Liver (tissue), 9 donors: Measurements from ENCODE around the gene ABL1. TPM values are rescaled to one million over a fixed set of nuclear protein-coding genes. Genes with fewer than 3 reads are reported as not detected.

Experiments used
- DNase-seq: peaks from one replicate; pipeline ENCODE4 v3.0.0-alpha.2; 2017; ENCODE audit warnings: low spot score
- H3K27ac ChIP-seq, 2 donors: one replicate each; pipeline ENCODE4 v1.7.0; 2013; ENCODE audit warnings: inconsistent platforms in 2 of 2, low read length in 2 of 2, control low read depth in 1 of 2, low read depth in 1 of 2, mild to moderate bottlenecking in 1 of 2
- H3K27me3 ChIP-seq, 4 donors: one replicate each; pipeline versions ENCODE4 v1.6.1 to v1.7.0; 2013; ENCODE audit warnings: low read length in 3 of 4, inconsistent platforms in 1 of 4, mild to moderate bottlenecking in 1 of 4, moderate library complexity in 1 of 4; ENCODE audit not compliant: control insufficient read depth in 4 of 4, insufficient read depth in 4 of 4
- H3K36me3 ChIP-seq, 4 donors: one replicate each; pipeline versions ENCODE4 v1.6.1 to v1.7.0; 2013; ENCODE audit warnings: low read length in 3 of 4, mild to moderate bottlenecking in 3 of 4, low read depth in 1 of 4, moderate library complexity in 1 of 4; ENCODE audit not compliant: control insufficient read depth in 4 of 4, insufficient read depth in 3 of 4
- H3K4me1 ChIP-seq, 4 donors: one replicate each; pipeline versions ENCODE4 v1.6.1 to v1.7.0; 2013; ENCODE audit warnings: low read length in 3 of 4, mild to moderate bottlenecking in 3 of 4, moderate library complexity in 1 of 4; ENCODE audit not compliant: control insufficient read depth in 4 of 4, insufficient read depth in 4 of 4
- H3K4me3 ChIP-seq, 3 donors: one replicate each; pipeline versions ENCODE4 v1.6.1 to v1.7.0; 2013; ENCODE audit warnings: low read length in 3 of 3, control low read depth in 1 of 3, low read depth in 1 of 3, mild to moderate bottlenecking in 1 of 3
- H3K9ac ChIP-seq, 2 donors: one replicate each; pipeline ENCODE4 v1.7.0; 2013; ENCODE audit warnings: low read length in 2 of 2, mild to moderate bottlenecking in 2 of 2, moderate library complexity in 2 of 2, control low read depth in 1 of 2, low read depth in 1 of 2
- H3K9me3 ChIP-seq, 4 donors: one replicate each; pipeline versions ENCODE4 v1.6.1 to v1.7.0; 2013; ENCODE audit warnings: low read length in 3 of 4; ENCODE audit not compliant: control insufficient read depth in 4 of 4
- ATF3 ChIP-seq: IDR thresholded peaks from 2 replicates; pipeline ENCODE4 v1.6.1; 2016; ENCODE audit warnings: antibody characterized with exemption
- EGR1 ChIP-seq, 2 donors: IDR thresholded peaks; 2 replicates each; pipeline ENCODE4 v1.6.1; 2016 to 2018; ENCODE audit warnings: antibody characterized with exemption in 2 of 2, low read depth in 2 of 2
- FOXA1 ChIP-seq: IDR thresholded peaks from 2 replicates; pipeline ENCODE4 v1.6.1; 2016; ENCODE audit warnings: antibody characterized with exemption
- FOXA2 ChIP-seq: IDR thresholded peaks from 2 replicates; pipeline ENCODE4 v1.6.1; 2016; ENCODE audit warnings: antibody characterized with exemption
- GABPA ChIP-seq, 2 donors: IDR thresholded peaks in 1 of 2; conservative IDR thresholded peaks in 1 of 2; 2 replicates each; pipeline ENCODE4 v1.6.1; 2016; ENCODE audit warnings: antibody characterized with exemption in 2 of 2, mild to moderate bottlenecking in 1 of 2, moderate library complexity in 1 of 2
- HNF4G ChIP-seq: IDR thresholded peaks from 2 replicates; pipeline ENCODE4 v1.6.1; 2016; ENCODE audit warnings: antibody characterized with exemption
- JUND ChIP-seq, 2 donors: IDR thresholded peaks; 2 replicates each; pipeline ENCODE4 v1.6.1; 2016; ENCODE audit warnings: antibody characterized with exemption in 2 of 2
- MAX ChIP-seq: IDR thresholded peaks from 2 replicates; pipeline ENCODE4 v1.6.1; 2016; ENCODE audit warnings: antibody characterized with exemption
- NR2F2 ChIP-seq: IDR thresholded peaks from 2 replicates; pipeline ENCODE4 v1.6.1; 2016; ENCODE audit warnings: antibody characterized with exemption
- RAD21 ChIP-seq, 2 donors: IDR thresholded peaks; 2 replicates each; pipeline ENCODE4 v1.6.1; 2016; ENCODE audit warnings: antibody characterized with exemption in 2 of 2, mild to moderate bottlenecking in 2 of 2
- RXRA ChIP-seq, 2 donors: IDR thresholded peaks; 2 replicates each; pipeline ENCODE4 v1.6.1; 2017 to 2018; ENCODE audit warnings: antibody characterized with exemption in 2 of 2, mild to moderate bottlenecking in 1 of 2
- SP1 ChIP-seq: IDR thresholded peaks from 2 replicates; pipeline ENCODE4 v1.6.1; 2018; ENCODE audit warnings: antibody characterized with exemption, mild to moderate bottlenecking
- TAF1 ChIP-seq: conservative IDR thresholded peaks from 2 replicates; pipeline ENCODE4 v1.6.1; 2016; ENCODE audit warnings: antibody characterized with exemption, mild to moderate bottlenecking
- YY1 ChIP-seq: IDR thresholded peaks from 2 replicates; pipeline ENCODE4 v1.6.1; 2016; ENCODE audit warnings: antibody characterized with exemption, mild to moderate bottlenecking
- ZBTB33 ChIP-seq: IDR thresholded peaks from 2 replicates; pipeline ENCODE4 v1.6.1; 2016; ENCODE audit warnings: antibody characterized with exemption
- WGBS: extraction: QIAGEN DNeasy Blood & Tissue Kit; methylation state at CpG from one replicate; pipeline ENCODE4 v1.1.7; 2013; 5-methylcytosine and 5-hydroxymethylcytosine counted together
- polyA plus RNA-seq, 2 donors: library from polyadenylated mRNA; stranded (reverse) in 1 of 2; unstranded in 1 of 2; fragments of 200-250 nt in 1 of 2; fragments of >200 nt in 1 of 2; fragmentation: Nextera tagmentation in 1 of 2; extraction: Ambion mirVana in 1 of 2; gene quantifications; one replicate each; pipeline versions ENCODE4 v1.2.1 to v1.2.3, GENCODE V29; 2013 to 2015
- total RNA-seq, 2 donors: library from RNA; depleted of rRNA; stranded (reverse); fragments of >200 nt; gene quantifications; one replicate each; pipeline ENCODE4 v1.2.3, GENCODE V29; 2014
- TF ChIP-seq, protein P1 (sequence below): fragments of 150-350 bp; IDR thresholded peaks from 2 replicates; pipeline ENCODE4 v1.5.1; 2017; ENCODE audit warnings: improper control_type of control experiment, low read depth, low read length; ENCODE audit not compliant: missing input control
- donor health status: healthy.
- donor health status: healthy.
- donor health status: healthy.
- donor health status: healthy.
- donor health status: healthy.

The ABL1 gene
- total and polyA plus RNA-seq, 4 donors = 4.2 to 14.2 (median 10.9) TPM

GRCh38 chr9:130877300-130877699, 42.2 kb downstream of the ABL1 start:
- no peaks in the 10 kb centered on the region for H3K9me3 ChIP-seq
- H3K4me3 ChIP-seq = no peak overlapping the region
- H3K27me3 ChIP-seq = no peaks in the 10 kb centered on the region
- H3K27ac ChIP-seq = no peak overlapping the region
- 98% methylated on average over 6 of the region's 6 CpGs for WGBS
- no peak for TF ChIP-seq YY1
- TF ChIP-seq FOXA1 = no peak
- TF ChIP-seq MAX = no peak
- no peak for TF ChIP-seq ATF3
- TF ChIP-seq ZBTB33 = no peak
- no peak for TF ChIP-seq TAF1
- TF ChIP-seq NR2F2 = no peak
- TF ChIP-seq RXRA (IDR thresholded peaks at IDR 0.05) = no peak
- no peak for TF ChIP-seq FOXA2
- TF ChIP-seq JUND (IDR thresholded peaks at IDR 0.05) = no peak
- no peak for TF ChIP-seq EGR1 (IDR thresholded peaks at IDR 0.05; ENCODE audit: low read depth in 2 of 2)
- no peak for TF ChIP-seq HNF4G
- TF ChIP-seq, protein P1, sequence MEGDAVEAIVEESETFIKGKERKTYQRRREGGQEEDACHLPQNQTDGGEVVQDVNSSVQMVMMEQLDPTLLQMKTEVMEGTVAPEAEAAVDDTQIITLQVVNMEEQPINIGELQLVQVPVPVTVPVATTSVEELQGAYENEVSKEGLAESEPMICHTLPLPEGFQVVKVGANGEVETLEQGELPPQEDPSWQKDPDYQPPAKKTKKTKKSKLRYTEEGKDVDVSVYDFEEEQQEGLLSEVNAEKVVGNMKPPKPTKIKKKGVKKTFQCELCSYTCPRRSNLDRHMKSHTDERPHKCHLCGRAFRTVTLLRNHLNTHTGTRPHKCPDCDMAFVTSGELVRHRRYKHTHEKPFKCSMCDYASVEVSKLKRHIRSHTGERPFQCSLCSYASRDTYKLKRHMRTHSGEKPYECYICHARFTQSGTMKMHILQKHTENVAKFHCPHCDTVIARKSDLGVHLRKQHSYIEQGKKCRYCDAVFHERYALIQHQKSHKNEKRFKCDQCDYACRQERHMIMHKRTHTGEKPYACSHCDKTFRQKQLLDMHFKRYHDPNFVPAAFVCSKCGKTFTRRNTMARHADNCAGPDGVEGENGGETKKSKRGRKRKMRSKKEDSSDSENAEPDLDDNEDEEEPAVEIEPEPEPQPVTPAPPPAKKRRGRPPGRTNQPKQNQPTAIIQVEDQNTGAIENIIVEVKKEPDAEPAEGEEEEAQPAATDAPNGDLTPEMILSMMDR = no peak
- TF ChIP-seq RAD21 (IDR thresholded peaks at IDR 0.05) = no peak
- TF ChIP-seq GABPA (IDR thresholded peaks at IDR 0.05 in 1 of 2, conservative IDR thresholded peaks at IDR 0.05 in 1 of 2) = no peak
- TF ChIP-seq SP1 = no peak
- DNase-seq = no peak
- H3K9ac ChIP-seq = no peak overlapping the region
- peaks cover 6 to 57% (median 34%) of the 10 kb centered on the region in 4 donors for H3K36me3 ChIP-seq
- H3K4me1 ChIP-seq = peaks cover 6 to 18% (median 18%) of the 10 kb centered on the region in 4 donors

- WGBS = 91% methylated on average over 6 of the region's 6 CpGs
- peaks cover 4 to 9% (median 9%) of the 10 kb centered on the region in 4 donors for H3K4me1 ChIP-seq
- no peak overlapping the region for H3K9ac ChIP-seq
- no peak overlapping the region for H3K4me3 ChIP-seq
- no peaks in the 10 kb centered on the region for H3K27me3 ChIP-seq
- no peak for DNase-seq
- no peaks in the 10 kb centered on the region for H3K9me3 ChIP-seq
- peaks cover 6 to 57% (median 36%) of the 10 kb centered on the region in 4 donors for H3K36me3 ChIP-seq
- TF ChIP-seq GABPA (IDR thresholded peaks at IDR 0.05 in 1 of 2, conservative IDR thresholded peaks at IDR 0.05 in 1 of 2) (no peak), ZBTB33 (no peak), MAX (no peak), SP1 (no peak), RAD21 (IDR thresholded peaks at IDR 0.05) (no peak), TAF1 (no peak), FOXA1 (no peak)
- no peak overlapping the region for H3K27ac ChIP-seq
Measured at GRCh38 chr9:130878295-130878694, 43.2 kb downstream of the ABL1 start.
